GM10248 (cell line): Measurements from ENCODE around the gene HNRNPM.

Experiments
- CTCF ChIA-PET: fragments of 300-600 bp; sonication (Branson Sonifier 250); formaldehyde crosslinking; extraction: SDS; loops from one replicate; lab custom pipeline; 2021; ENCODE audit warnings: antibody characterized with exemption; lab: Yijun Ruan, JAX
- POLR2A ChIA-PET: fragments of 350-650 bp; sonication (Branson Sonifier 250); formaldehyde crosslinking; extraction: SDS; loops from one replicate; lab custom pipeline; 2020; ENCODE audit warnings: antibody characterized with exemption; lab: Yijun Ruan, JAX
- DNase-seq: peaks from one replicate; pipeline ENCODE4 v3.0.0; 2012; ENCODE audit errors: extremely low spot score
- TF ChIP-seq, protein P1 (sequence below): IDR thresholded peaks from 2 replicates; pipeline ENCODE4 v1.5.1; 2012; ENCODE audit warnings: mild to moderate bottlenecking, low read depth; ENCODE audit errors: extremely low read depth, missing control alignments, control extremely low read depth

The HNRNPM gene

DNA sequence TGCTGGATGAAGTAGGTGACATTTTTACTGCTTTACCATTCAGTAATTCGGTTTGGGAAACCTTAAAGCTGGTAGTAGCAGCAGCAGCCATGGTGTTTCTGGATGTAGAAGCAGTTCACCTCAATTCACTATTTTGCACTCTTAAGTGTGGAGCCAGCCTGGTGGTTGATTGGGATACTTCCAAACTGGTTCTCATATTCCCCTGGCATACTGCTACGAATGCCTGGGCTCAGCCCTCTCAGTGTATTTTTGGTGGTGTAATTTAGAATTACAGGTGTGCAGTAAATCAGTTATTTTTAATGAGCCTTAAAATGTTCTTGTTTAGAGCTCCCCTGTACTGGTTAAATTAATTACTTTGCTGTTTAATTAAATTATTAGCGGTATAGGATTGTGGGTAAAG lies 12.4 kb downstream of the HNRNPM start:
- ChIA-PET POLR2A (interaction anchor here (1.0 kb wide), 1 partner anchor 8 kb away, joined by 4 read pairs; no protein-coding TSS in a partner anchor), CTCF (interaction anchor here (1.8 kb wide), 1 partner anchor 49 kb away, joined by 4 read pairs; no protein-coding TSS in a partner anchor)
- DNase-seq = no peak
- TF ChIP-seq, protein P1, sequence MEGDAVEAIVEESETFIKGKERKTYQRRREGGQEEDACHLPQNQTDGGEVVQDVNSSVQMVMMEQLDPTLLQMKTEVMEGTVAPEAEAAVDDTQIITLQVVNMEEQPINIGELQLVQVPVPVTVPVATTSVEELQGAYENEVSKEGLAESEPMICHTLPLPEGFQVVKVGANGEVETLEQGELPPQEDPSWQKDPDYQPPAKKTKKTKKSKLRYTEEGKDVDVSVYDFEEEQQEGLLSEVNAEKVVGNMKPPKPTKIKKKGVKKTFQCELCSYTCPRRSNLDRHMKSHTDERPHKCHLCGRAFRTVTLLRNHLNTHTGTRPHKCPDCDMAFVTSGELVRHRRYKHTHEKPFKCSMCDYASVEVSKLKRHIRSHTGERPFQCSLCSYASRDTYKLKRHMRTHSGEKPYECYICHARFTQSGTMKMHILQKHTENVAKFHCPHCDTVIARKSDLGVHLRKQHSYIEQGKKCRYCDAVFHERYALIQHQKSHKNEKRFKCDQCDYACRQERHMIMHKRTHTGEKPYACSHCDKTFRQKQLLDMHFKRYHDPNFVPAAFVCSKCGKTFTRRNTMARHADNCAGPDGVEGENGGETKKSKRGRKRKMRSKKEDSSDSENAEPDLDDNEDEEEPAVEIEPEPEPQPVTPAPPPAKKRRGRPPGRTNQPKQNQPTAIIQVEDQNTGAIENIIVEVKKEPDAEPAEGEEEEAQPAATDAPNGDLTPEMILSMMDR = no peak

DNA sequence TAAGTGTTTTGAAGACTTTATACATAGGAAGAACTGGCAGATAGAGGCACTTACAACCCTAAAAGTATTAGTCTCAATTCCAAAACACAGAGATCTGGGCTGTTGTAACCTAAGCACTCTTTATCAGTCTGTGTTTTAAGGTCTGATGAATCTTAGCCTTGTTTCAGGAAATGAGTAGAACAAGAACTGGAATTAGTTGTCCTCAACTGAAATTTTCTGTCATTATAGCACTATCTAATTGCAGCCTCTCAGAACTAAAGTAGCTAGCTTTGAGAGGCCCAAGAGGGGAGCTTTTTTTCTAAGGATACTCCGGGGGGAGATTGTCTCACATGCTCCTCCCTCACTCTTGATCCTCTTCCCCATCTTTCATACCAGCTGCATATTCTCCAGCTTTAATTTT lies 13.1 kb downstream of the HNRNPM start:
- no peak for DNase-seq
- CTCF ChIA-PET = interaction anchor here (1.1 to 1.2 kb wide), 2 partner anchors 9 to 22 kb away, joined by 3 to 4 read pairs; no protein-coding TSS in a partner anchor
- TF ChIP-seq, protein P1 = no peak
- POLR2A ChIA-PET = interaction anchor here (1.0 kb wide), 1 partner anchor 9 kb away, joined by 4 read pairs; no protein-coding TSS in a partner anchor

GRCh38 chr19:8458380-8458779 lies 13.6 kb downstream of the HNRNPM start:
- CTCF ChIA-PET = interaction anchor here (1.1 to 1.2 kb wide), 2 partner anchors 9 to 21 kb away, joined by 3 to 4 read pairs; no protein-coding TSS in a partner anchor
- TF ChIP-seq, protein P1 = no peak
- no peak for DNase-seq
- POLR2A ChIA-PET = interaction anchor here (1.0 kb wide), 1 partner anchor 9 kb away, joined by 4 read pairs; no protein-coding TSS in a partner anchor

GRCh38 chr19:8459095-8459494 lies 14.3 kb downstream of the HNRNPM start:
- TF ChIP-seq, protein P1 = no peak
- CTCF ChIA-PET = interaction anchor here (1.2 kb wide), 1 partner anchor 12 kb away, joined by 5 read pairs; no protein-coding TSS in a partner anchor
- DNase-seq = no peak
- POLR2A ChIA-PET = no interaction called here

- ChIA-PET POLR2A (interaction anchor here (0.5 kb wide), 1 partner anchor 13 kb away, joined by 3 read pairs; no protein-coding TSS in a partner anchor), CTCF (interaction anchor here (0.7 to 1.2 kb wide), 2 partner anchors 9 to 13 kb away, joined by 3 to 5 read pairs; no protein-coding TSS in a partner anchor)
- no peak for DNase-seq
- TF ChIP-seq, protein P1 = no peak
Observed at GRCh38 chr19:8459520-8460270, 14.9 kb downstream of the HNRNPM start.

- ChIA-PET POLR2A (interaction anchor here (0.5 kb wide), 1 partner anchor 14 kb away, joined by 3 read pairs; no protein-coding TSS in a partner anchor), CTCF (no interaction called here)
- TF ChIP-seq, protein P1 = no peak
- DNase-seq = no peak
Observed at GRCh38 chr19:8460516-8461298, 15.9 kb downstream of the HNRNPM start.
